HG02642 (cell line): ENCODE results near the gene BACH2.

Experiments
- ATAC-seq: cut with Tn5 transposase; IDR thresholded peaks from one replicate; pipeline ENCODE4 v1.9.1; 2021; ENCODE audit warnings: mild to moderate bottlenecking; ENCODE audit not compliant: unreplicated experiment, poor library complexity

Gene BACH2

DNA sequence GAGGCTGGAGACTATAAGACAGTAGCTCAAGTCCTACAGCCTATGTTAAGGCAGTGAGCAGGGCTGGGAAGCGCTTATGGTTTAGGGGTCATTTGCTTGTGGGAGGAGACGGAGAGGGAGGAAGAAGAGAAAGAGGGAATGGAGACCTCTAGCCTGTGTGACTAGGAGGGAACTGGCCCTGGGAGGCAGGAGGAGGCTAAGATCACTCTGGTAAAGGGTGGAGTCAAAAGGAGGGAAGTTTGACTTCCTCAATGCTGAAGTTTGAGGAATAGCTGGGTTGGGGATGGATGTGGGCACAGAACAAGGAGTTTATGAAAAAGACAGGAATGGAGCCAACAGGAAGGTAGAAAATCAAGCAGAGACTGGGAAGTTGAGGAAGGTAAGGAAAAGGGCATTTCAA lies 6.4 kb upstream of the BACH2 start:
- no peak for ATAC-seq

GRCh38 chr6:90302320-90302719 lies 5.7 kb upstream of the BACH2 start:
- ATAC-seq: no peak

DNA sequence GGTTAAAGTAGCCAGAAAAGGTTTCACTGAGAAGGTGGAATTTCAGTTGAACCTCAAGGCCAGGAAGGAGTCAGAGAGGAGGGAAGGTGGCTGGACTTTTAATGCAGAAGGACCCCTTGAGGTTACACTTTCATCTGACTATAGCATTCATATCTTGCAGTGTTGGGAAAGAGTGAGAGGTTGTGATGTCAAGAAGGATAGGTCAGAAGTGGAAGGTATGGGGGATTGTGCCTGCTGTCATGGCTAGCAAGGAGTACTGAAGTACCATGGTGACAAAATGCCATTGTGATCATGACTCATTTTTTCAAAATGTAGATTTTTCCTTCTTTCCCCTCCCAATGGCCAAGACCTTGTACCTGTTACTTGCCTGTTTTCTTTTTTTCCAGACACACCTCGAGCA lies 5.2 kb upstream of the BACH2 start:
- ATAC-seq: no peak

DNA sequence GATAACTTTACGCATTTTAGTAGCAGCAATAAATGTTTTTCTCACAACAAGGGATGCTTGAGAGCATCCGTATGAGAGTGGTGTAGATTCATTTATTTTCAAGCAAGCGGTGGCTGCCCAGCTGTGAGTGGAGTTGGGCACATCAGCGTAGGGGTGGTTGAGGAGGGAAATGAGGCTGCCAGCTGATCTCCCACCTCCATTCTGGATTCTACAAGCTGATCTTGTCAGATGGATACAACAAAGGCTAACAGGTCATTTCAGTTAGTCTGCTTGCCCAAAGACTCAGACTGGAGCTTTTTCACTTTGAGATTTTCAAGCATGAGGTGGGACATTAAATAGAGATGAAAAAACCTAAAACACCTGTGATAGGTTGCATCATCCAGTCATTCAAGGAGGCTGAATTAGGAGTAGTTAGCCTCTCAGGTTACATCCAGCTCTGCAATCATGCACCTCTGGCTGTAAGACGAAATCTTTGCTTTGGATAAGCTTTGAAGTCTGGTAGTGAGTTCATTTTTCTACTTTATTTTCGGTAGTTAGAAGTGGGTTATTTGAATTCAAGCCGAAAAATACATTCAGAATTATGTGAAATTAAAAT lies 1.9 kb upstream of the BACH2 start:
- no peak for ATAC-seq

GRCh38 chr6:90297867-90298381 lies 1.3 kb upstream of the BACH2 start:
- ATAC-seq: no peak

DNA sequence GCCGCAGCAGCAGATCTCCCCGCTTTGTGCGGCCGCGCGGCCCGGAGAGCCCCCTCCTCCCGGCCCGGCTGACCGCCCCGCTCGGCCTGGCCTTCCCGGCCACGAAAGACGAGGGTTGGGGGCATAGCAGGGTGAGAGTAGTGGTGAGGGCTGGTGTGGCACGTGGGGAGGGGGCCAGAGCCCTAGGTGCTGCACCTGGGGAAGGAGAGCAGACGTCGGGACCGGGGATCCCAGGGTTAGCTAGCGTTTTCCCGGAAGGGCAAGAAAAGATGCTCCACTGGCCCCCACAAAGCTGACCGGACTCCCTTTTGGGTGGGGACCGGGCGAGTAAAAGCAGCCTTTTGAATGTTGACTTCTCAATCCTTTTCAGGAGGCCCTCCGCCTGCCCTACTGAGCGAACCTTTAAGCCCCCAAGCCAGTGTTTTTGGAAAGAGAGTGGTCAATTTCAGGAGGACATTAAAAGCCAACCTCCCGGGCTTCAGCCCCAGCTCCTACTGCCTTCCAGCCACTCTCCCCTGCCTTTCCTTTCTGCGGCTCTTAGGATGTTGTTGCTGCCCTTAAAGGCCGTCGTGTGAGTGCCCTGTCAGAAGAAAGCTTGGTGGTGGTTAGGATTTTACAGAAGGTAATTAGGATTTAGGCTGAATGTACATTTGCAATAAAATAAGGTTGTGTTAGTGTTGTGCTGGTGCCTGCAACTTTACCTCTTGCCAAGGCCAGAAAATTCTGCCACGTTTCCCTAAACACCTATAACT lies 648 bp upstream of the BACH2 start:
- ATAC-seq: no peak

DNA sequence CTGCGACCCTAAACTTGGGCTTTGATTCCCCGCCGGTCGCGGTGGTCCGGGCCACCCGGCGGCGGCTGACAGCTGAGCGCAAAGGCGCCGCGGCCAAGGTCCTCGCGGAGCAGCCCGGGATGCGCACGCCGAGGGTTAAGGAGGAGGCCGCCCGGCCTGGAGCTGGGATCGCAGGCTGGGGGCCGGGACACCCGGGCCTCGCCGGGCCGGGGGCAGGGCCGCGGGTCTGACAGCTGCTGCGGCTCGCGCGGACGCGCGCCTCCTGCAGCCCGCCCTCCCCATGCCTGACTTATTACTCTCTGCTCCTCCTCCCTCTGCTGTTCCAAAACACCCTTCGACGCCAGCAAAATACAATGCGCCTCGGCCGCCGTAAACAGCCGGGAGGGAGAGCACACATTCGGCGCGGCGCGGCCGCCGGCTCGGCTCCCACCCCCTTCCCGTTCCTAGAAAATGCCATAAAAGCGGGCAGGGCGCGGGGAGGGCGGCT lies 746 bp downstream of the BACH2 start:
- peak; percentile 44 for ATAC-seq

GRCh38 chr6:90294989-90295853 lies 1.4 kb downstream of the BACH2 start:
- peak; percentile 40 for ATAC-seq

DNA sequence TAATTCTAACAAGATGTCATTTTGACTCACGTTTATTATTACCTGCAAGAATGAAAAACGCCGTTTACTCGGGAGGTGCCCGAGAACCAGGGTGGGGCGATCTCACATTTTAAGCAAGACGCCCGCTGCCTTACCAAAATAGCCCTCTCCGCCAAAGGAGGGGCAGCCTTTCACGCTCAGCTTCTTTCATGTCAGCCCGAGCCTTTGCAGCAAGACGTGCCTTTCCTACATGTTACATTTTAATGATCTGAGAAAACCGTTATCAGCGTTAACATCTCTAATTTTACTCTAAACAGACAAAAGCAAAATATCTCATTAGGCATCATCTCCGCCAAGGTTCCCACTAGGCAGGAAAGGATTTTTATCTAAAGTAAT lies 2.0 kb downstream of the BACH2 start:
- no peak for ATAC-seq

DNA sequence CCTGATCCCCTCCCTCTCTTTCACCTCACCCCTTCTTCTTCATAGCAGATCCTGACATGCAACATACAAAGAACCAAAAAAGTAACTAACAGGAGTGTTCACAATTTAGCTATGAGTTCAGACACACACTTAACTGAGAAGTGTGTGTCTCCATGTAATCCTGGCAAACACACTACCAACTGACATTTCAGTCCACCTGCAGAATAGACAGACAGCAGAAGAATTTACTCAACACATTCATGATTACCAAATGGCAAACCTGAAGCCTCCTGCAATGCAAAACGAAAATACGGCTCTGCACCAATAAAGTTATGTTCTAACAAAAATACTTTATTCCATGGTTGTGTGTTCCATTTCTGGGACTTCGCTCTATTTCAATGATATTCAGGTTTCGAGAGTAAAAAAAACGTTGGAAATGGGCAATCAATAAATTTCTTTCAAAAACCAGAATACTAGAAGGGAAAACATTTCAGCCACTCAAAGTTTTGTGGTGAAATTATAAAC lies 2.6 kb downstream of the BACH2 start:
- no peak for ATAC-seq

DNA sequence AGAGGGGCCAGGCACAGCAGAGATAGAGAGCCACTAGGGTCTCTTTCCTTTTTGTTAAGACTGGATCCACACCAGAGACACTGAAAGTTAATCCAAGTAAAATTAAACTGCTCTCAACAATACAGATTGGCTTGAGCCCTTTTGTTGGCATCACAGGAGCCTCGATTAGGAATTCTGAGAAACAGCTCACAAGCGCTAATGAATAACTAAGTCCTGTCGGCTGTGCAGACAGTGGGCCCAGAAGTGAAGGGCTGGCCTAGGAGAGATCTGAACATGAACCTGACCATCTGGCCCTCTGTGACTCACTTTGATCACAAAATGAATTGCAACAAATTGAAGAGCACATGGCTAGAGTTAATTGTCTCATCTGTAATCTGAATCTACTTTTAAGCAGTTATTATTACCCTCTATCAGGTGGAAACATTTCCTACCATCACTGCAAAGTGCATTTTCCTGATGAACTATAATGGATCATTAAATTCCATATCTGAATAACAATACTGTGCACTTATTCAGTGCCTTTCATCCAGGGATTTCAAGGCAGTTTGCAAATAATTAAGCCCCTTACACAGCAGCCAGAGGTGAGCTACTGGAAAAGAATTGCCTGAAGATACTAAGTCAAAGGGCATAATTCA lies 3.2 kb downstream of the BACH2 start:
- no peak for ATAC-seq

DNA sequence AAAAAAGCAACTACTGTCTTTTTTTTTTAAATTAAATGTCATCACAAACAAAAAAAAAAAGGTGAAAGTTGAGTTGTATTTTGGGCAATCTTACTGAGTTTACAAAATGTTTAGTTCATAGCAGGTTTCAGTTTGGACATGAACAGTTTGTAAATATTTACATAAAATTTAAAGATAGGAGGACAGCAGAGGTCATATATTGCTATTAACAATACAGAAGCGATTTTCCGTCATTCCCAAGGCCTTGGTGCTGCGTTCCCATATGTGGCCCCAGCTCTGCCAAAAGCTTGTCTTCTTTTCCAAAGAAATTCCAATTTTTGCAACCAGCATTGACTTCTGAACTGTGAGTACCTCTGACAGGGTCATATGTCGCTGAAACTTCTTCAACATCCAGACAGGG lies 5.1 kb downstream of the BACH2 start:
- ATAC-seq: no peak

DNA sequence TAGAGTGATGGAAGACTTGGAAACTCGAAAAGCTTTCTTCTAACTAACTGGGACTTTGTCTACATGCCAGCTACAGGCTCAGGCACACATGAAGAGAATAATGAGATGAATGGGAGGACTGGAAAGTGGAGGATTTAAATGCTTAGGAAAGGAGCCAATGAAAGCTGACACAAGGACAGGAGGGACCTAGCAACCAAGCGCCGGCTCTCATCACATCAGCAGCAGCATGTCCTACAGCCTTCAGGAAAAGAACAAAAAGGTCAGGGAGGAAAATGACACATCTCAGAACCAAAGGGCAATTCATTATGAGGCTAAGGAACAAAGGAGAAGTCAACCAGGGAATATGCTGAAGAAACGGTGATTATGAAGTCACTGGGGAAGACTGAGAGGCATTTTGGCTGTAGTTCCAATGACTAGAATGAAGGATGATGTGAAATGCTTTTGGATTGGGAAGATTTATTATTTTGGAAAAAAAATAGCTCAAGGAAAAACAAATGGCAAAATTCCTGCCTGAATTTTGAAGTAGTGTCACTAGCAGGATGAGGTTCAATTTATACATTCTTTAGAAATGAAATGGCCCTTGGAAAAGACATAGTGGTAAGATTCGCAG lies 5.7 kb downstream of the BACH2 start:
- ATAC-seq: no peak

- ATAC-seq: no peak
Measured at GRCh38 chr6:90289902-90290301, 6.7 kb downstream of the BACH2 start.

DNA sequence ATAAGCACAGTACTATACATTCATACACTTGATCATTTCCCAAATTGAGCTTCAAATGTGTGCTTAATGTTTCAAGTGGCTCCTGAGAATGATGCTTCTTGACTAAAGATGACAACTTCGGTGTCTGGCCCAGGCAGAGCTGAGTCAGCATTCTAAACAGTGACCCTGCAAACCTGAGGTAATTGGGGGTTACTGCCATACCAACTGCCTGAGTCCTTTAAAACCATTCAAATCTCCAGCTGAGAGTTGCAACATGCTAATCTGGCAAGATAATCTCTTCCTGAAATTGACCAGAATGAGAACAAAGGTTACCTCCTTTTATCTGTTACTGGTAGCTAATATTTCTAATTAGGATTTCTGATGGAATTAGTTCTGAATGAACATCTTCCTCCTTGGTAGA lies 8.2 kb downstream of the BACH2 start:
- no peak for ATAC-seq

GRCh38 chr6:90286884-90287488 lies 9.7 kb downstream of the BACH2 start:
- no peak for ATAC-seq

GRCh38 chr6:90285611-90286381 lies 10.8 kb downstream of the BACH2 start:
- peak; percentile 82 for ATAC-seq

- peak; percentile 29 for ATAC-seq
Measured at GRCh38 chr6:90285042-90285481, 11.6 kb downstream of the BACH2 start.
